NT2/D1 (cell line): ENCODE measurements around the gene DDX11.
"Not testable (repeated sequence)": the region's sequence is repeated elsewhere in the genome, so short reads cannot be mapped to it uniquely, and the experiment has no call there.

ENCODE experiments used
- SUZ12 ChIP-seq: IDR thresholded peaks from 2 replicates; pipeline ENCODE4 v1.6.1; 2011; ENCODE audit not compliant: insufficient read length, insufficient read depth; ENCODE audit errors: extremely low read depth
- ZNF274 ChIP-seq: IDR thresholded peaks from 2 replicates; pipeline ENCODE4 v1.6.1; 2011; ENCODE audit warnings: mild to moderate bottlenecking, low read depth, low read length

DNA sequence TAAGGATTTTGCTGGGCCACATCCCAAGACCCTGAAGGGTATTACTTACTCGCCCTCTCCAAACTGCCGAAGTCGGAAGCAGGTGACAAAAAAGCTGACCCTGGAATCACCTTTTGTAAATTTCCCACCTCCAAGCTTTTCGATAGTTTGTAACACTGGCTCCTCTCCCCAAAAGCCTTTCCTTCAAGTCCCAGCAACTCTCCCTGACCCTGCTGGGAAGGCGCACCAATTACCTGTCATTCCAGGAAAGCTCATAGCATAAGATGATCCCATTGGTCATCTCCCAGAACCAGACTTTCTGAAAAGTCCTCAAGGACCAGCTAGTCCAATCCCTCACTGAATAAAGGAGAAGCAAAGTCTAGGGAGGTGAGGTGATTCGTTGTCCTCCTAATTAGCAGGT lies 698 bp upstream of the DDX11 start:
- TF ChIP-seq ZNF274, SUZ12: not testable (repeated sequence)
